ENCODE data around the gene JAG1.

Gene JAG1

DNA sequence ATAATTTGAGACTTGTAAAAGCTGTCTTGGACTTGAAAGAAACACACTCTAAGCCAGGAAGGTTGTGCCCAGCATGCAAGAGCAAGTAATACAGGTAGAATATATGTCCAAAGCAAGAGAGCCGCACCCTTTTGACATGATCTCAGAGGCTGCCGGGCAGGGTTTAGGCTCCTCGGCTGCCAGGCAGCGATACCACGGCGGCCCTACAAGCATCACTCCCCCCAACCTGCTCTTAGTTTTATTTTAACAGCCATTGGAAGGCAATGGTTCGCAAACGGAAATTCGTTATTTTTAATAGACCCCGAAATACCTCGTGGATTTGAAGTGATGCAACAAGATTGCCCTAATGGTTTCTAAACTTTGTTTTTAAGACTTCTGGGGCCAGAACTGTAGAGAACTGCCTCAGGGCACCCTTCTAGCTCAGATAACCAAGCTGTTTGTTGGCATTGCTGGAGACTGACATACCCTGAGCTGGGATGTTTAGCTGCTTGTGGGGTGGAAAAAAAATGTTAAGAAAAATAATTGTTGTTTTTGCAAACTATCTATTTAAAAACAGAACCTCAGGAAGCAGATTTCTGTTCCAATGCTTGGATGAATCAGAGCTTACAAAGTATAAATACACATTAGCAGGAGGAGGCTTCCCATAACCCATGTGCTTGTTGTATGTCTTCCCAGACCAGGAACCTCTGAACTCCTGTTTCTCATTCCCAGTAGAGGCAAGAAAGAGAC lies 39.0 kb downstream of the JAG1 start:
- no peak overlapping the region for H3K4me3 ChIP-seq (ENCODE audit: low read depth in 1 of 2, low read length in 2 of 2)
- no peaks in the 10 kb centered on the region for H3K79me2 ChIP-seq (ENCODE audit: insufficient read depth, low read length)
- no peaks in the 10 kb centered on the region for H4K20me1 ChIP-seq (ENCODE audit: insufficient read depth, low read length)
- no peaks in the 10 kb centered on the region for H3K4me1 ChIP-seq (ENCODE audit: insufficient read depth, low read length)
- H2AFZ ChIP-seq (ENCODE audit: low read depth, low read length): no peak overlapping the region
- TF ChIP-seq, protein P1, sequence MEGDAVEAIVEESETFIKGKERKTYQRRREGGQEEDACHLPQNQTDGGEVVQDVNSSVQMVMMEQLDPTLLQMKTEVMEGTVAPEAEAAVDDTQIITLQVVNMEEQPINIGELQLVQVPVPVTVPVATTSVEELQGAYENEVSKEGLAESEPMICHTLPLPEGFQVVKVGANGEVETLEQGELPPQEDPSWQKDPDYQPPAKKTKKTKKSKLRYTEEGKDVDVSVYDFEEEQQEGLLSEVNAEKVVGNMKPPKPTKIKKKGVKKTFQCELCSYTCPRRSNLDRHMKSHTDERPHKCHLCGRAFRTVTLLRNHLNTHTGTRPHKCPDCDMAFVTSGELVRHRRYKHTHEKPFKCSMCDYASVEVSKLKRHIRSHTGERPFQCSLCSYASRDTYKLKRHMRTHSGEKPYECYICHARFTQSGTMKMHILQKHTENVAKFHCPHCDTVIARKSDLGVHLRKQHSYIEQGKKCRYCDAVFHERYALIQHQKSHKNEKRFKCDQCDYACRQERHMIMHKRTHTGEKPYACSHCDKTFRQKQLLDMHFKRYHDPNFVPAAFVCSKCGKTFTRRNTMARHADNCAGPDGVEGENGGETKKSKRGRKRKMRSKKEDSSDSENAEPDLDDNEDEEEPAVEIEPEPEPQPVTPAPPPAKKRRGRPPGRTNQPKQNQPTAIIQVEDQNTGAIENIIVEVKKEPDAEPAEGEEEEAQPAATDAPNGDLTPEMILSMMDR (IDR thresholded peaks at IDR 0.05; ENCODE audit: borderline replicate concordance, extremely low read depth, low read length, poor library complexity, severe bottlenecking): no peak
- TF ChIP-seq EZH2 (IDR thresholded peaks at IDR 0.05; ENCODE audit: borderline replicate concordance, low read depth, low read length, severe bottlenecking): no peak
- H3K27ac ChIP-seq (ENCODE audit: low read length): no peak overlapping the region
- no peaks in the 10 kb centered on the region for H3K9me3 ChIP-seq (ENCODE audit: insufficient read depth, low read length, severe bottlenecking)
- H3K9ac ChIP-seq (ENCODE audit: low read depth, low read length): no peak overlapping the region
- ATAC-seq (ENCODE audit: insufficient read depth, low read depth) (no peak), DNase-seq (no peak)
- H3K4me2 ChIP-seq (ENCODE audit: insufficient read depth, low read length): no peak overlapping the region
- H3K27me3 ChIP-seq (ENCODE audit: insufficient read depth, low read length, poor library complexity): no peaks in the 10 kb centered on the region
- no peaks in the 10 kb centered on the region for H3K36me3 ChIP-seq (ENCODE audit: insufficient read depth, low read length)

DNA sequence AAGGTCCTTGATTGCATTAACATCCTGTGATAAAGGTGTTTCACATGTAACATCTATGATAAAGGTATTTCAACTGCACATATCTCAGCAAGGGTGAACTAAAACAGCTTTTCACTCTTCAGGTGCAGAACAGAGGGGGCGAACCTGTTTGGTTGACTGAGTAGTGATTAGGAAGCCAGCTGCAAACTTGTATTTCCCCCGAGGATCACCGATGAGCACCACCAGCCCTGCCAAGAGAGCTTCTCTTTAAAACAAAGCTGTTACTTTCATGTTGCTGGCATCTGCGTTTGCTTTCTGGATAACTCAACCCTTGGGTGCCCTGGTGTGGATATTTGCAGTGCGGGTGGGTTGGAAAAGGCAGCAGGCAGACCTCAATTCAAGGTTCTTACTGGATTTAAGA lies 39.6 kb downstream of the JAG1 start:
- DNase-seq (no peak), ATAC-seq (ENCODE audit: insufficient read depth, low read depth) (no peak)
- Histone ChIP-seq H4K20me1 (ENCODE audit: insufficient read depth, low read length) (no peaks in the 10 kb centered on the region), H3K4me2 (ENCODE audit: insufficient read depth, low read length) (no peak overlapping the region), H3K4me1 (ENCODE audit: insufficient read depth, low read length) (no peaks in the 10 kb centered on the region), H3K4me3 (ENCODE audit: low read depth in 1 of 2, low read length in 2 of 2) (no peak overlapping the region), H3K27ac (ENCODE audit: low read length) (no peak overlapping the region), H3K27me3 (ENCODE audit: insufficient read depth, low read length, poor library complexity) (no peaks in the 10 kb centered on the region), H3K36me3 (ENCODE audit: insufficient read depth, low read length) (no peaks in the 10 kb centered on the region), H2AFZ (ENCODE audit: low read depth, low read length) (no peak overlapping the region), H3K9me3 (ENCODE audit: insufficient read depth, low read length, severe bottlenecking) (no peaks in the 10 kb centered on the region), H3K79me2 (ENCODE audit: insufficient read depth, low read length) (no peaks in the 10 kb centered on the region), H3K9ac (ENCODE audit: low read depth, low read length) (no peak overlapping the region)
- no peak for TF ChIP-seq EZH2 (IDR thresholded peaks at IDR 0.05; ENCODE audit: borderline replicate concordance, low read depth, low read length, severe bottlenecking)
- TF ChIP-seq, protein P1 (IDR thresholded peaks at IDR 0.05; ENCODE audit: borderline replicate concordance, extremely low read depth, low read length, poor library complexity, severe bottlenecking): no peak

DNA sequence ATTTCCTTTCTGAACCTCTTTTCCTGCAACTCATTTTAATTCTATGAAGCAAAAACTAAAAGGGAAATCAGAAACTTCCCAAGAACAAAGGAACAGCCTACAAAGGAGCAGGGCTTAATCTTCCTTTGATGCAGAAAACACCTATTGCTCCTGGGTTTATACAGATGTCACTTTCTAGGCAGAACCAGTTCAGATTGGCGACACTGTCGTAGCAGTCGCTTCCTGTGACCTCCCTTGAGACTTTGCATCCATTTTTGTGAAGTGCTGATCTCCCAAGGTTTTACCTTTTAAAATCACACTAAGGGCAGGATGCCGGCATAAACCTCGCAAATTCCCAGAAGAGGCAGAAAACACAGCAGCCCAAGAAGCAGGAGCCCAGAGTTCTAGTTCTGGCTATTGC lies 40.1 kb downstream of the JAG1 start:
- no peak overlapping the region for H3K4me3 ChIP-seq (ENCODE audit: low read depth in 1 of 2, low read length in 2 of 2)
- DNase-seq: no peak
- TF ChIP-seq, protein P1 (IDR thresholded peaks at IDR 0.05; ENCODE audit: borderline replicate concordance, extremely low read depth, low read length, poor library complexity, severe bottlenecking): no peak
- no peak for TF ChIP-seq EZH2 (IDR thresholded peaks at IDR 0.05; ENCODE audit: borderline replicate concordance, low read depth, low read length, severe bottlenecking)
- ATAC-seq (ENCODE audit: insufficient read depth, low read depth): no peak
- H3K27me3 ChIP-seq (ENCODE audit: insufficient read depth, low read length, poor library complexity): no peaks in the 10 kb centered on the region
- H3K9ac ChIP-seq (ENCODE audit: low read depth, low read length): no peak overlapping the region
- no peak overlapping the region for H3K27ac ChIP-seq (ENCODE audit: low read length)
- H3K79me2 ChIP-seq (ENCODE audit: insufficient read depth, low read length): no peaks in the 10 kb centered on the region
- H3K4me2 ChIP-seq (ENCODE audit: insufficient read depth, low read length): no peak overlapping the region
- H3K9me3 ChIP-seq (ENCODE audit: insufficient read depth, low read length, severe bottlenecking): no peaks in the 10 kb centered on the region
- H4K20me1 ChIP-seq (ENCODE audit: insufficient read depth, low read length): no peaks in the 10 kb centered on the region
- H3K4me1 ChIP-seq (ENCODE audit: insufficient read depth, low read length): no peaks in the 10 kb centered on the region
- H3K36me3 ChIP-seq (ENCODE audit: insufficient read depth, low read length): no peaks in the 10 kb centered on the region
- no peak overlapping the region for H2AFZ ChIP-seq (ENCODE audit: low read depth, low read length)
